OCI-LY7 (cell line): ENCODE results near the gene ITM2B. TPM values are rescaled to one million over a fixed set of nuclear protein-coding genes. Genes with fewer than 3 reads are reported as not detected.
A peak's percentile ranks its signal among the peaks of the same experiment; 100 is the strongest.

Experiments used
- BruUV-seq: library from RNA; stranded (reverse); fragments of 400-500 nt; replicated peaks from 2 replicates; lab custom pipeline; 2021; lab: Mats Ljungman, UMichigan
- CTCF ChIA-PET: fragments of 300-600 bp; sonication (Branson Sonifier 250); formaldehyde crosslinking; loops from one replicate; lab custom pipeline; 2022; ENCODE audit warnings: antibody characterized with exemption; ENCODE audit not compliant: unreplicated experiment; lab: Charles Lee
- POLR2A ChIA-PET: fragments of 300-600 bp; sonication (Branson Sonifier 250); formaldehyde crosslinking; loops from one replicate; lab custom pipeline; 2022; ENCODE audit warnings: antibody characterized with exemption; lab: Charles Lee
- DNase-seq: peaks from one replicate; pipeline ENCODE4 v3.0.0-alpha.2; 2015; ENCODE audit warnings: low spot score
- H2AFZ ChIP-seq: fragments of 200-600 bp; sonication (generic), shearing (Covaris generic); 2 replicates; pipeline ENCODE4 v1.6.1; 2014; ENCODE audit warnings: mild to moderate bottlenecking, antibody characterized with exemption, low read length, moderate library complexity
- H3K27ac ChIP-seq: fragments of 200-600 bp; sonication (generic); 2 replicates; pipeline ENCODE4 v1.5.1; 2014; ENCODE audit warnings: mixed run types, low read depth, mild to moderate bottlenecking, moderate library complexity, low read length, inconsistent platforms; ENCODE audit not compliant: poor library complexity, severe bottlenecking
- H3K36me3 ChIP-seq: fragments of 200-600 bp; sonication (generic); 2 replicates; pipeline ENCODE4 v1.6.1; 2014; ENCODE audit warnings: mild to moderate bottlenecking, antibody characterized with exemption, low read length, moderate library complexity, mixed read lengths; ENCODE audit not compliant: insufficient read depth
- H3K4me1 ChIP-seq: fragments of 200-600 bp; sonication (generic); 2 replicates; pipeline ENCODE4 v1.5.1; 2014; ENCODE audit warnings: mild to moderate bottlenecking, low read length; ENCODE audit not compliant: insufficient read depth, poor library complexity, severe bottlenecking
- H3K4me2 ChIP-seq: fragments of 200-600 bp; sonication (generic); 2 replicates; pipeline ENCODE4 v1.6.1; 2014; ENCODE audit warnings: mild to moderate bottlenecking, low read length
- H3K4me3 ChIP-seq: fragments of 200-600 bp; sonication (generic); 2 replicates; pipeline ENCODE4 v1.5.1; 2014; ENCODE audit warnings: mild to moderate bottlenecking, low read depth, low read length; ENCODE audit not compliant: poor library complexity, severe bottlenecking
- H3K79me2 ChIP-seq: fragments of 200-600 bp; sonication (generic); 2 replicates; pipeline ENCODE4 v1.6.1; 2016; ENCODE audit warnings: low read depth, mild to moderate bottlenecking, low read length, moderate library complexity, mixed read lengths; ENCODE audit not compliant: insufficient read depth
- H3K9me2 ChIP-seq: fragments of 200-600 bp; sonication (generic); 2 replicates; pipeline ENCODE4 v1.6.1; 2016; ENCODE audit warnings: mild to moderate bottlenecking, low read length, mixed read lengths; ENCODE audit not compliant: insufficient read depth
- H3K9me3 ChIP-seq: fragments of 200-600 bp; sonication (generic); 2 replicates; pipeline ENCODE4 v1.6.1; 2014; ENCODE audit warnings: mild to moderate bottlenecking, mixed run types, low read length, mixed read lengths
- H4K20me1 ChIP-seq: fragments of 200-600 bp; sonication (generic); 2 replicates; pipeline ENCODE4 v1.6.1; 2014; ENCODE audit warnings: mild to moderate bottlenecking, antibody characterized with exemption, low read length, moderate library complexity, mixed read lengths; ENCODE audit not compliant: insufficient read depth
- EZH2phosphoT487 ChIP-seq: fragments of 200-600 bp; sonication (generic); IDR thresholded peaks from 2 replicates; pipeline ENCODE4 v1.6.1; 2018; ENCODE audit warnings: low read depth, borderline replicate concordance, mild to moderate bottlenecking, mixed run types, antibody characterized with exemption, low read length, moderate library complexity, mixed read lengths
- intact Hi-C: fragments of 100-400 bp; cut with micrococcal nuclease; formaldehyde crosslinking; loops from one replicate; pipeline ENCODE4 v1.10.0; 2022; ENCODE audit not compliant: unreplicated experiment
- total RNA-seq, 2 experiments: library from RNA; depleted of rRNA in 1 of 2; stranded (reverse); fragments of >200 nt in 1 of 2; shearing (Covaris generic) in 1 of 2; gene quantifications; 2 replicates each; pipeline ENCODE4 v1.2.3, GENCODE V29; 2014 to 2022
- TF ChIP-seq, protein P1 (sequence below): fragments of 200-600 bp; sonication (generic); conservative IDR thresholded peaks from 2 replicates; pipeline ENCODE4 v1.5.1; 2014; ENCODE audit warnings: mild to moderate bottlenecking, antibody characterized with exemption, low read length, moderate library complexity, mixed read lengths

Gene ITM2B
- total RNA-seq, 2 experiments from 2014 or later, result 14.7 to 43.3 TPM

DNA sequence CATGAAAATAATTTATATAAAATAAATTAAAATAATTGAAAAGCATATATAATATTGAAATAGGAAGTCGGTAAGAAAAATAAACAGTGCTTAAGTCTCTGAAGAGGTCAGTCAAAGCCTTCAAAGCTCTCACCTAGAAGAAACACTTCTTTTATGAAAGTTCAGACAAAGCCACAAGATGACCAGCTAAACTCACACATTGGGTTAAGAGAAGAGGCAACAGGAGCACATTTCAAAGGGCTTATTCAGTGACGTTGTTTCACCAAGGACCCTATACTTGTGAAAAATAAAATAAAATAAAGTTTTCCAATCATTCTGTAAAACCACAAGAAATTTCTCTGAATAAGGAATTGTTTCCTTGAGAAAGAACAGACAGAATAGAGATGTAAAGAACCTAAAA, 2.5 kb upstream of the ITM2B start:
- ChIA-PET CTCF (no interaction called here), POLR2A (no interaction called here)
- TF ChIP-seq EZH2phosphoT487, result no peak
- TF ChIP-seq, protein P1, sequence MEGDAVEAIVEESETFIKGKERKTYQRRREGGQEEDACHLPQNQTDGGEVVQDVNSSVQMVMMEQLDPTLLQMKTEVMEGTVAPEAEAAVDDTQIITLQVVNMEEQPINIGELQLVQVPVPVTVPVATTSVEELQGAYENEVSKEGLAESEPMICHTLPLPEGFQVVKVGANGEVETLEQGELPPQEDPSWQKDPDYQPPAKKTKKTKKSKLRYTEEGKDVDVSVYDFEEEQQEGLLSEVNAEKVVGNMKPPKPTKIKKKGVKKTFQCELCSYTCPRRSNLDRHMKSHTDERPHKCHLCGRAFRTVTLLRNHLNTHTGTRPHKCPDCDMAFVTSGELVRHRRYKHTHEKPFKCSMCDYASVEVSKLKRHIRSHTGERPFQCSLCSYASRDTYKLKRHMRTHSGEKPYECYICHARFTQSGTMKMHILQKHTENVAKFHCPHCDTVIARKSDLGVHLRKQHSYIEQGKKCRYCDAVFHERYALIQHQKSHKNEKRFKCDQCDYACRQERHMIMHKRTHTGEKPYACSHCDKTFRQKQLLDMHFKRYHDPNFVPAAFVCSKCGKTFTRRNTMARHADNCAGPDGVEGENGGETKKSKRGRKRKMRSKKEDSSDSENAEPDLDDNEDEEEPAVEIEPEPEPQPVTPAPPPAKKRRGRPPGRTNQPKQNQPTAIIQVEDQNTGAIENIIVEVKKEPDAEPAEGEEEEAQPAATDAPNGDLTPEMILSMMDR, result no peak
- no peak overlapping the region for H2AFZ ChIP-seq
- peaks cover 21% of the 10 kb centered on the region for H3K4me1 ChIP-seq
- peaks cover 15% of the 10 kb centered on the region; the same call in 1 of the 2 replicates for H3K79me2 ChIP-seq
- H3K9me3 ChIP-seq, result no peaks in the 10 kb centered on the region
- intact Hi-C loops, result no loop called here
- H3K27ac ChIP-seq, result no peak overlapping the region
- peaks cover 3% of the 10 kb centered on the region; the same call in 1 of the 2 replicates for H4K20me1 ChIP-seq
- H3K4me3 ChIP-seq, result no peak overlapping the region
- no peaks in the 10 kb centered on the region for H3K36me3 ChIP-seq
- no peak for DNase-seq
- H3K4me2 ChIP-seq, result no peak overlapping the region
- BruUV-seq, result no TSS peak
- no peaks in the 10 kb centered on the region for H3K9me2 ChIP-seq

DNA sequence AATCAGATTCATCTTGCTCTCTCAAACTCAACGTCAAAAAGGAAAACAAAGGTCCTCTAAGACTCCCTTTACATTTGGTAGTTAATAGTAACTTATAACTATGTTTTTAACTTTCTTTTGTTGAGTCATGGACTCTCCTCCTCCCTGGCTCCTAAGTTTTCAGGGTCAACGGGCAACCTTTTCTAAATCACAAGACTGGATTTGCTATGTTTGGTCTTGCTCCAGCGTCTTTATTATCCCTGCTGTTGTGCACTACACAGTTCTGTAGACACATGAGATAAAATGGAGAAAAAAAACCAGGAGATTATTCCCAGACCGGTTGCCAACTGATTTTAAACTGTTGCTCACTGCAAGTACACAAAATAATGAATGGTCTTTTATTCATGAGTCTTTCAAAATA, 1.9 kb upstream of the ITM2B start:
- Histone ChIP-seq H3K4me3 (no peak overlapping the region), H3K36me3 (no peaks in the 10 kb centered on the region), H2AFZ (no peak overlapping the region), H4K20me1 (peaks cover 8% of the 10 kb centered on the region; the same call in 1 of the 2 replicates), H3K27ac (no peak overlapping the region), H3K9me3 (no peaks in the 10 kb centered on the region), H3K4me1 (peaks cover 26% of the 10 kb centered on the region), H3K4me2 (no peak overlapping the region), H3K9me2 (no peaks in the 10 kb centered on the region), H3K79me2 (peaks cover 15% of the 10 kb centered on the region; the same call in 1 of the 2 replicates)
- TF ChIP-seq EZH2phosphoT487, result no peak
- TF ChIP-seq, protein P1, result no peak
- intact Hi-C loops, result no loop called here
- DNase-seq, result no peak
- POLR2A ChIA-PET, result interaction anchor here (0.5 kb wide), 1 partner anchor 73 kb away, joined by 3 read pairs; no protein-coding TSS in a partner anchor
- no TSS peak for BruUV-seq
- CTCF ChIA-PET, result no interaction called here

GRCh38 chr13:48231933-48232332, 1.1 kb upstream of the ITM2B start:
- ChIA-PET CTCF (interaction anchor here (1.1 kb wide), 1 partner anchor 153 kb away, joined by 3 read pairs; no protein-coding TSS in a partner anchor), POLR2A (interaction anchor here (1.0 to 1.7 kb wide), 4 partner anchors 19 to 300 kb away, joined by 3 to 5 read pairs (median 4); partner anchors contain the start of gene RCBTB2)
- H3K79me2 ChIP-seq, result peaks cover 15% of the 10 kb centered on the region; the same call in 1 of the 2 replicates
- H3K4me2 ChIP-seq, result peak overlapping the region; percentile 75
- H3K4me3 ChIP-seq, result peak overlapping the region; percentile 76
- intact Hi-C loops, result no loop called here
- H3K9me2 ChIP-seq, result no peaks in the 10 kb centered on the region
- no peak overlapping the region for H3K27ac ChIP-seq
- no peaks in the 10 kb centered on the region for H3K36me3 ChIP-seq
- H3K9me3 ChIP-seq, result no peaks in the 10 kb centered on the region
- DNase-seq, result no peak
- no TSS peak for BruUV-seq
- H4K20me1 ChIP-seq, result peaks cover 15% of the 10 kb centered on the region; the same call in 1 of the 2 replicates
- no peak for TF ChIP-seq EZH2phosphoT487
- TF ChIP-seq, protein P1, result no peak
- H2AFZ ChIP-seq, result no peak overlapping the region
- H3K4me1 ChIP-seq, result peaks cover 31% of the 10 kb centered on the region
